ENCODE data around the gene KCNMA1. TPM values are rescaled to one million over a fixed set of nuclear protein-coding genes. Genes with fewer than 3 reads are reported as not detected.

KCNMA1 gene
- total RNA-seq = 107 and 110 TPM in 2 replicates

GRCh38 chr10:77637532-77638320, at the start of gene KCNMA1:
Gene KCNMA1 (minus strand): TSS chr10:77637808.

